ENCODE results near the gene UGT2A2.
"Not testable (repeated sequence)": the region's sequence is repeated elsewhere in the genome, so short reads cannot be mapped to it uniquely, and the experiment has no call there.

The UGT2A2 gene

GRCh38 chr4:69639542-69639941 lies at the start of gene UGT2A2:
TSS of gene UGT2A2 (minus strand) at chr4:69639642. CDS start at chr4:69639640, 2 bp downstream.
- no peak for DNase-seq

- DNase-seq, result no peak
Measured at GRCh38 chr4:69684804-69685203, 45.4 kb upstream of the UGT2A2 start.

GRCh38 chr4:69668680-69669079 lies 29.2 kb upstream of the UGT2A2 start:
- no peak for DNase-seq

GRCh38 chr4:69664009-69664408 lies 24.6 kb upstream of the UGT2A2 start:
- not testable (repeated sequence) for DNase-seq

GRCh38 chr4:69661130-69661803 lies 21.8 kb upstream of the UGT2A2 start:
- not testable (repeated sequence) for DNase-seq

- no peak for DNase-seq
Measured at GRCh38 chr4:69658133-69658532, 18.7 kb upstream of the UGT2A2 start.

- no peak for DNase-seq
Measured at GRCh38 chr4:69656653-69657158, 17.3 kb upstream of the UGT2A2 start.

- no peak for DNase-seq
Measured at GRCh38 chr4:69653147-69653546, 13.7 kb upstream of the UGT2A2 start, which contains the start of gene UGT2A1. TSS of gene UGT2A1 (minus strand) at chr4:69653247. CDS start at chr4:69647644, 5,603 bp downstream.

- DNase-seq, result no peak
Measured at GRCh38 chr4:69650872-69651271, 11.4 kb upstream of the UGT2A2 start.

GRCh38 chr4:69649629-69650028 lies 10.2 kb upstream of the UGT2A2 start:
- no peak for DNase-seq

GRCh38 chr4:69649207-69649606 lies 9.8 kb upstream of the UGT2A2 start:
- no peak for DNase-seq

GRCh38 chr4:69642961-69643360 lies 3.5 kb upstream of the UGT2A2 start:
- no peak for DNase-seq

GRCh38 chr4:69640289-69640688 lies 847 bp upstream of the UGT2A2 start:
- no peak for DNase-seq

- DNase-seq, result peak; percentile 27
Measured at GRCh38 chr4:69617083-69617694, 22.3 kb downstream of the UGT2A2 start.

- DNase-seq, result no peak
Measured at GRCh38 chr4:69610484-69610883, 29.0 kb downstream of the UGT2A2 start.

- no peak for DNase-seq
Measured at GRCh38 chr4:69601065-69601464, 38.4 kb downstream of the UGT2A2 start.

GRCh38 chr4:69600013-69600412 lies 39.4 kb downstream of the UGT2A2 start:
- DNase-seq, result no peak

- no peak for DNase-seq
Measured at GRCh38 chr4:69594382-69594781, 45.1 kb downstream of the UGT2A2 start.

- DNase-seq, result no peak
Measured at GRCh38 chr4:69591364-69591763, 48.1 kb downstream of the UGT2A2 start.

- DNase-seq, result no peak
Measured at GRCh38 chr4:69589884-69590283, 49.6 kb downstream of the UGT2A2 start.

GRCh38 chr4:69584135-69584534 lies 55.3 kb downstream of the UGT2A2 start:
- DNase-seq, result no peak

GRCh38 chr4:69583543-69583942 lies 55.9 kb downstream of the UGT2A2 start:
- DNase-seq, result no peak

GRCh38 chr4:69577245-69577644 lies 62.2 kb downstream of the UGT2A2 start:
- no peak for DNase-seq

- no peak for DNase-seq
Measured at GRCh38 chr4:69576251-69576877, 63.1 kb downstream of the UGT2A2 start.
